GM12892 (cell line): Measurements from ENCODE around the gene MBD6.

Experiments used
- POLR2A ChIP-seq: IDR thresholded peaks from 2 replicates; pipeline ENCODE4 v1.6.1; 2011; ENCODE audit warnings: low read depth, low read length, control low read depth
- POLR2AphosphoS5 ChIP-seq: IDR thresholded peaks from 2 replicates; pipeline ENCODE4 v1.6.1; 2011; ENCODE audit warnings: low read depth, low read length, control low read depth
- TAF1 ChIP-seq: IDR thresholded peaks from 2 replicates; pipeline ENCODE4 v1.6.1; 2011; ENCODE audit warnings: low read depth, mild to moderate bottlenecking, control low read depth, low read length, borderline replicate concordance

DNA sequence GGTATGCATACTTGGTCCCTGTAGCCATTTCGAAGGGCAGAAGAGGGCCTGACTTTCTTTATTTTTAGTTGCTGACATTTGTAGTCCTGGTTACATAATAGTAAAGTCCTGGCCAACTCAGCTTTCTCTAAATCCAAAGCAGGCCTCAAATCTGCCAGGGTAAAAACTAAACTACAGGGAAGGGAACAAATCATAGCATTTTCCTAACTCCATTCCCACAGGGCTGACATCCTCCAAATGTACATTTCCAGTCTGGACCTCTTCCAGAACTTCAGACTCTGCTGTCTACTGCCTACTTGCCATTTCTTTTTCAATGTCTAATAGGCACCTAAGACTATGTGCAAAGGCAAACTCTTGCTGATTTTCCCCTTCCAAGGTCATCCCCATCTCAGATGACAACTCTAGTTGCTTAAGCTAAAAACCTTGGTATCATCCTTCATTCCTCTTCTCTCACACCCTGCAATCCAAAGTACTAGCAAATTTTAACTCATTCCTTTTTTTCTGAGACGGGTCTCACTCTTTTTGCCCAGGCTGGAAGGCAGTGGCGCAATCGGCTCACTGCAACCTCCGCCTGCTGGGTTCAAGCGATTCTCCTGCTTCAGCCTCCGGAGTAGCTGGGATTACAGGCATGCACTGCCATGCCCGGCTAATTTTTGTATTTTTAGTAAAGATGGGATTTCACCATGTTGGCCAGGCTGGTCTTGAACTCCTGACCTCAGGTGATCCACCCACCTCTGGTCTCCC lies 4.3 kb upstream of the MBD6 start:
- no peak for TF ChIP-seq POLR2A
- no peak for TF ChIP-seq POLR2AphosphoS5
- TF ChIP-seq TAF1: no peak
